RWPE1 (cell line): ENCODE measurements around the gene FCN1.

Experiments
- CTCF ChIA-PET: fragments of 350-600 bp; sonication (Branson Sonifier 250); formaldehyde crosslinking; extraction: SDS; loops from one replicate; lab custom pipeline; 2021; lab: Yijun Ruan, JAX
- POLR2A ChIA-PET: fragments of 400-600 bp; formaldehyde crosslinking; extraction: SDS; loops from one replicate; lab custom pipeline; 2020; ENCODE audit warnings: antibody characterized with exemption; ENCODE audit not compliant: low non-redundant PET; lab: Yijun Ruan, JAX
- DNase-seq: peaks from one replicate; pipeline ENCODE4 v3.0.0; 2012; ENCODE audit warnings: low spot score
- H3K27ac ChIP-seq: fragments of 450-650 bp; 2 replicates; pipeline ENCODE4 v1.5.1; 2017
- TF ChIP-seq, protein P1 (sequence below): fragments of 450-650 bp; conservative IDR thresholded peaks from 2 replicates; pipeline ENCODE4 v1.5.1; 2017; ENCODE audit warnings: low read depth, mild to moderate bottlenecking

The FCN1 gene

DNA sequence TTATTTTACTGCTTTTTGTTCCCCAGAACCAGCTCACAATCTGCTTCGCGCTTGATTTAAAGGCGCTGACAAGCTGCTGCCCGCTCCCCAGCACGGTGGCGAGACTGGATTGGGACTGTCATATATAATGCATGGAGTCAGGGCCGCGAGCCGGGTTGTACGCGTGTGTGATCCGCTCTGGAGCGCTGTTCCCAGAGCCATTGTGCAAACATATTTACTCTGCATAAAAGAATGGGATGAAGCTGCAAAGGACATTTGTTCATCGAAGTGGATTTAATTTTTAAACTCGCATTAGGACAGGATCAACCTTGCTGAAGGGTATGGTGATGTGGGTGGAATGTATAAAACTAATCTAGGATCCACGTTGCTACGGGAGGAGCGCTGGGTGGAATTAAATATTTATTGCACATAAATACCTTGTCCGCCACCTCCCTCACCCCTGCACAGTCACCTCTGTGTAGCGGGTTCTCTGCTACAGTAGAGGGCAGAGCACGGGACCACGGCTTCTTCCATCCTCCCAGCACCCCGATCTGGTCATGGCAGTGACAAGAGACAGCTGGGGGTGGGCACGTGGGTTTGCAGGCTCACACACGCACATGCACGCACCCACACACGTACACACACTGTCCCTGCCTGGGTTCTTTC, 18.1 kb upstream of the FCN1 start:
- CTCF ChIA-PET = interaction anchor here (0.5 to 0.8 kb wide), 2 partner anchors 190 to 236 kb away, joined by 4 read pairs; no protein-coding TSS in a partner anchor
- no peak for DNase-seq

DNA sequence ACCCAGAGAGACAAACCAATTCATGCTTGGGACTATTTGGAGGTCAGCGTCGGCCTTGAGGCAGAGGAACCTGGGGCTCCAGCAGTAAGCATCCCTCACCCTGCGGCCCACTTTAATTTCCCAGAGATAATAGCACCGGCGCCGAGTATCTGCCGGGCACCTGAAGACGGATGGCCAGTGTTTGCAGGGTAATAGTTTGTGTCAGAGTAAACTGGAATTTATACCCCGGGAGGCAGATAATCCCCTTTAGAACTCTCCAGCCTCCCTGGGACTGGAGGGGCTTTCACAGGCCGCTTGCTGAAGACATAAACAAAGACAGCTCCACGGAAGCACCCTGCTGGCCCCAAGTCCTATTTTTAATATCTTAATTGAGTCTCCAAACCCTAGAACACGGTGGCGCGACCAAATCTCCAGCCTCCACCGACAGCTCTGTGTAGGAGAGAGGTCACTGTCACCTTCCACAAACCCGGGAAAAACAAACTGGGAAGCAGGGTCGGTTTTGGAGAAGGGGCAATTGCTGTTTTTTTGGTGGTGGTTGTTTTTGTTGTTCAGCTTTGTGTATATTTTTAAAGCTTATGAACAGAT, 17.4 kb upstream of the FCN1 start:
- no peak overlapping the region for H3K27ac ChIP-seq
- ChIA-PET POLR2A (no interaction called here), CTCF (no interaction called here)
- TF ChIP-seq, protein P1, sequence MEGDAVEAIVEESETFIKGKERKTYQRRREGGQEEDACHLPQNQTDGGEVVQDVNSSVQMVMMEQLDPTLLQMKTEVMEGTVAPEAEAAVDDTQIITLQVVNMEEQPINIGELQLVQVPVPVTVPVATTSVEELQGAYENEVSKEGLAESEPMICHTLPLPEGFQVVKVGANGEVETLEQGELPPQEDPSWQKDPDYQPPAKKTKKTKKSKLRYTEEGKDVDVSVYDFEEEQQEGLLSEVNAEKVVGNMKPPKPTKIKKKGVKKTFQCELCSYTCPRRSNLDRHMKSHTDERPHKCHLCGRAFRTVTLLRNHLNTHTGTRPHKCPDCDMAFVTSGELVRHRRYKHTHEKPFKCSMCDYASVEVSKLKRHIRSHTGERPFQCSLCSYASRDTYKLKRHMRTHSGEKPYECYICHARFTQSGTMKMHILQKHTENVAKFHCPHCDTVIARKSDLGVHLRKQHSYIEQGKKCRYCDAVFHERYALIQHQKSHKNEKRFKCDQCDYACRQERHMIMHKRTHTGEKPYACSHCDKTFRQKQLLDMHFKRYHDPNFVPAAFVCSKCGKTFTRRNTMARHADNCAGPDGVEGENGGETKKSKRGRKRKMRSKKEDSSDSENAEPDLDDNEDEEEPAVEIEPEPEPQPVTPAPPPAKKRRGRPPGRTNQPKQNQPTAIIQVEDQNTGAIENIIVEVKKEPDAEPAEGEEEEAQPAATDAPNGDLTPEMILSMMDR = no peak
- DNase-seq = no peak

More for the DNA sequence above, 18.1 kb upstream of the FCN1 start:
- TF ChIP-seq, protein P1 = no peak
- no peak overlapping the region for H3K27ac ChIP-seq
- POLR2A ChIA-PET = no interaction called here

DNA sequence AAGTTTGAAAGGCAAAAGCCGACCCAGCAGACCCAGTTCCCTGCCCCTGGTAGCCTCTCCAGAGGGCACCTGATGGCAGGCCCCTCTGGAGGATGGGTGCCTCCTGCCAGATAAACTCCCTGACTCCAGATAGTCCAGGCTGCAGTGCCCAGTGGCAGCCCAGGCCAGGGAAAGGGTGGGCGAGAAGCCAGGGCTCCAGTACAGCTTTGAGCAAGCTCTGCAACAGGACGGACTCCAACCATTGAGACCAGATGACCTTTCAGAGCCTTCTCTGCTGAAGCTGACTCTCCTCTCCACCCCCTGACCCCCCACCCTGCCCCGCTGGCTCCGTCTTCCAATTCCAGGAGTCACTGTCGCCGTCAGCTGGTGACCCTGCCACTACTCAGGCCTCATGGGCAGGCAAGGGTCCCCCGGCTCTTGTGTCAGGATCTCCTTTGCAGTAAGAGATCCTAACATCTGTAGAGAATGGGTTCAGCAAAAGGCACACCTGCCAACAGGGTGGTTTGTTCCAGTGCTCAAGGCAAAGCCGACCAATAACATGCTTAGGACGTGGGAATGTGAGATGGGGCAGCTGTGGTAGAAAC, 15.5 kb upstream of the FCN1 start:
- TF ChIP-seq, protein P1 = no peak
- POLR2A ChIA-PET = no interaction called here
- no peak for DNase-seq
- H3K27ac ChIP-seq = no peak overlapping the region
- CTCF ChIA-PET = no interaction called here

DNA sequence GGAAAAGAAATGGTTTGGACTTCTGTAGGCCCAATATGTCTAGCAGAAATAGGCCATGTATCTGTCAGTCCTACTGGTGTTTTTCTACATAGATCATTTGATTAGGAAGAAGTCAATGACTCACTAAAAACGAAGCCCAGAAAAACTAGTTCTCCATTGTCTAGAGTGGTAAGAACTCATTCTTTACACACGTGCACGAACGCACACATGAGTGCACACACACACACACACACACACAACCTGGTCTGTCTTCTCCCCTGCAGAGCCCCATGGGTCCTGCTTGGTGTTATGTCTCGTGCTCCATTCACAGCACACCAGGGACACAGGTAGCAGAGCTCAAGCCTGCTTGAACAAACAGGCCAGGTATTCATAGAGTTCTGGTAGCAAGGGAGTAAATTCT, 14.9 kb upstream of the FCN1 start:
- CTCF ChIA-PET = no interaction called here
- DNase-seq = no peak
- TF ChIP-seq, protein P1 = no peak
- POLR2A ChIA-PET = no interaction called here
- H3K27ac ChIP-seq = no peak overlapping the region

DNA sequence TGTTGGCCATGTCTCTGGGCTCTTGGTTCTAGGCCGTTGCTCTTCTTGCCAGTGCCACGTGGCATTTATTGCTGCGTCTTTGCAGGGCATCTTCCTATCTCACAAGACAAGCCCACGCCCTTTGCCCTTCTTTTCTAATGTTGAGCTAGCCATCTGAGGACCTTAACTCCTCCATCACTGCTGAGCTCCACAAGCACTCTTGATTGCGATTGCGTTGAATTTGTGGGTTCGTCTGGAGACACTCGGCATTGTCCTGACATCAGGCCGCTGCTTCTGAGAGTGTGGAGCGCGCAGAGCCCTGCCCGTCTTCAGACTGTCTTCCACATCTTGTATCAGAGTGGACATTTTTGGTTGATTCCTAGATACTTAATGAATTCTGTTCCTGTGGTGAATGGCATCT, 14.5 kb upstream of the FCN1 start:
- DNase-seq = no peak
- ChIA-PET CTCF (interaction anchor here (0.7 kb wide), 1 partner anchor 154 kb away, joined by 3 read pairs; no protein-coding TSS in a partner anchor), POLR2A (no interaction called here)
- TF ChIP-seq, protein P1 = no peak
- H3K27ac ChIP-seq = no peak overlapping the region

DNA sequence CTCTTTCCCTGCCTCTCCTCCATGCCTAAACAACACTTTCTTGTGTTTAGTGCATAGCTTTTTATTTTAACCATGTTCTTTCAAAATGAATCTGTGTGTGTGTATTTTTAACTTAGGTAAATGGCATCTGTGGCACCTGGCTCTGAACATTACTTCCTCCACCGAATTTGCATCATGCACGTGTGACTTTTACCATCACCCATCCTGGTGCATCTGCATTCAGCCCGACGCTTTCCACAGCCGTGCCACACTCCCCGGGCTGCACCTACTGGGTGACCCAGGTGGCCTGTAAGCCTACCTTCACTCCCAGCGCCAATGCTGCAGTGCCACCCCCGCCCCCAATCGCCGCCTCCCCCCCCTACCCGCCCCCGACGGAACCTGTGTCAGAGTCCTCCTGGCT, 12.7 kb upstream of the FCN1 start:
- no peak overlapping the region for H3K27ac ChIP-seq
- TF ChIP-seq, protein P1 = no peak

More for the DNA sequence above, 12.7 kb upstream of the FCN1 start:
- ChIA-PET CTCF (interaction anchor here (0.6 kb wide), 1 partner anchor 503 kb away, joined by 3 read pairs; no protein-coding TSS in a partner anchor), POLR2A (no interaction called here)
- DNase-seq = no peak
